Measurements from ENCODE around the gene OR1G1. TPM values are rescaled to one million over a fixed set of nuclear protein-coding genes. Genes with fewer than 3 reads are reported as not detected.

OR1G1 gene
- not detected in 2 replicates for total RNA-seq

GRCh38 chr17:3127451-3127850 lies at the start of gene OR1G1:
TSS of gene OR1G1 (minus strand) at chr17:3127551. CDS start at chr17:3127551, 0 bp downstream.

DNA sequence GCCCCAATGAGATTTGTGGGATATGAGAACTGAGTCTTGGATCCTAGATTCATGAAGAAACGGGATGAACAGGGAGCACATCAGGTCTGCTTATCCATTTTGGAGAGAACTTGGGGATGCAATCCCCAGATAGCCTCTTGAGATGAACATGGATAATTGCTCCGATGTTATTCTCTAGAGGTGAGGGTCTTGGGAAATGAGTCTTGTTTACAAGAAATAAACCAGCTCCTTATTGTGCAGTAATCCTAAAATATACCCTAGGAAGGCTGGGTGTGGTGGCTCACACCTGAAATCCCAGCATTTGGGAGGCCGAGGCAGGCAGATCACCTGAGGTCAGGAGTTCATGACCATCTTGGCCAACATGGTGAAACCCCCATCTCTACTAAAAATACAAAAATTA lies 23.0 kb downstream of the OR1G1 start, which contains the start of gene OR1D2:
OR1D2 (minus strand) TSS at position 101 of the 400 bp plus-strand sequence. CDS start 11,426 bp downstream, outside the sequence.

Other genes with a start within 250 kb of the OR1G1 start
- not detected in 2 replicates for gene OR1D5, start 63.9 kb downstream of the OR1G1 start, total RNA-seq
- not detected in 2 replicates for gene OR1D2, start 23.1 kb downstream of the OR1G1 start, total RNA-seq
- gene OR1A2, start 70.0 kb upstream of the OR1G1 start, total RNA-seq: not detected in 2 replicates
- gene OR1A1, start 80.1 kb upstream of the OR1G1 start, total RNA-seq: not detected in 2 replicates
- not detected in 2 replicates for gene OR3A1, start 170.8 kb upstream of the OR1G1 start, total RNA-seq